ENCODE data around the gene ATP6V1E1. TPM values are rescaled to one million over a fixed set of nuclear protein-coding genes. Genes with fewer than 3 reads are reported as not detected.

The ATP6V1E1 gene
- total and polyA plus RNA-seq, 2 of the 13 experiments (the other 11 are each of a cell fraction or from before 2014, with no cell fraction given), result 69.3 to 90.9 TPM

- TF ChIP-seq CEBPB (IDR thresholded peaks at IDR 0.05; ENCODE audit: borderline replicate concordance, low read depth, low read length) (0 out of 2 replicates have a peak, but pooled peaks have one; percentile 8), ZMYM2 (CRISPR knock-in tag; IDR thresholded peaks at IDR 0.05) (no peak)
- H3K9me3 ChIP-seq (ENCODE audit: low read length), result no peaks in the 10 kb centered on the region
- no peak for ATAC-seq
- 96% methylated on average over 3 of the region's 3 CpGs for WGBS (ENCODE audit: low lambda C conversion rate)
- in situ Hi-C loops (cut with HindIII; ENCODE audit: extremely low pct_ligation_motif_present, low pct_unique_long_range_greater_than_20kb) (no loop called here), intact Hi-C loops (cut with micrococcal nuclease; ENCODE audit: unreplicated experiment) (no loop called here)
- no peak overlapping the region for H3K9ac ChIP-seq (ENCODE audit: insufficient read depth, low read depth, low read length)
- no peak for DNase-seq (ENCODE audit: low spot score)
- no peak for FAIRE-seq
- no peaks in the 10 kb centered on the region for H3K27me3 ChIP-seq (ENCODE audit: control insufficient read depth in 1 of 2, insufficient read depth in 2 of 2, low read length in 2 of 2)
- peaks cover 5 to 24% of the 10 kb centered on the region in 2 experiments; a peak in 4 of 5 replicates for H3K36me3 ChIP-seq (replicated peaks in 1 of 2; ENCODE audit: control insufficient read depth in 1 of 2, insufficient read depth in 2 of 2, low read length in 2 of 2)
- no TSS peak for BruUV-seq (replicated peaks)
- ChIA-PET POLR2A (no interaction called here), CTCF (ENCODE audit: low intra/inter-chr PET ratio, low total read pairs) (no interaction called here)
- H4K20me1 ChIP-seq (ENCODE audit: insufficient read depth, low read length), result no peaks in the 10 kb centered on the region
- H3K4me1 ChIP-seq (ENCODE audit: insufficient read depth, low read length), result no peaks in the 10 kb centered on the region
- H3K4me3 ChIP-seq (replicated peaks in 1 of 3; ENCODE audit: insufficient read depth in 1 of 3, low read depth in 2 of 3, low read length in 3 of 3), result no peak overlapping the region
- no peak overlapping the region for H3K4me2 ChIP-seq (ENCODE audit: low read depth, low read length)
- H2AFZ ChIP-seq (ENCODE audit: low read length), result no peak overlapping the region
- H3K27ac ChIP-seq (ENCODE audit: extremely low read length, insufficient read depth, low read length), result no peak overlapping the region
- no peaks in the 10 kb centered on the region for H3K79me2 ChIP-seq (ENCODE audit: insufficient read depth, low read length)
Observed at GRCh38 chr22:17655289-17655688, 26.7 kb upstream of the ATP6V1E1 start.

- in situ Hi-C loops (cut with HindIII; ENCODE audit: extremely low pct_ligation_motif_present, low pct_unique_long_range_greater_than_20kb) (no loop called here), intact Hi-C loops (cut with micrococcal nuclease; ENCODE audit: unreplicated experiment) (no loop called here)
- FAIRE-seq (no peak), ATAC-seq (no peak), DNase-seq (ENCODE audit: low spot score) (no peak)
- no peak overlapping the region for H3K4me2 ChIP-seq (ENCODE audit: low read depth, low read length)
- H3K36me3 ChIP-seq (replicated peaks in 1 of 2; ENCODE audit: control insufficient read depth in 1 of 2, insufficient read depth in 2 of 2, low read length in 2 of 2), result no peaks in the 10 kb centered on the region
- no peak overlapping the region for H2AFZ ChIP-seq (ENCODE audit: low read length)
- CTCF ChIA-PET (ENCODE audit: low intra/inter-chr PET ratio, low total read pairs), result no interaction called here
- H4K20me1 ChIP-seq (ENCODE audit: insufficient read depth, low read length), result no peaks in the 10 kb centered on the region
- H3K9ac ChIP-seq (ENCODE audit: insufficient read depth, low read depth, low read length), result no peak overlapping the region
- no peak overlapping the region for H3K27ac ChIP-seq (ENCODE audit: extremely low read length, insufficient read depth, low read length)
- no peak for TF ChIP-seq ZMYM3 (CRISPR knock-in tag; IDR thresholded peaks at IDR 0.05)
- no peak for TF ChIP-seq MEF2D (CRISPR knock-in tag; IDR thresholded peaks at IDR 0.05)
- no peak for TF ChIP-seq ZBTB38 (CRISPR knock-in tag; IDR thresholded peaks at IDR 0.05)
- no peaks in the 10 kb centered on the region for H3K79me2 ChIP-seq (ENCODE audit: insufficient read depth, low read length)
- 74% methylated on average over 1 of the region's 1 CpG for WGBS (ENCODE audit: low lambda C conversion rate)
- POLR2A ChIA-PET, result interaction anchor here (1.7 kb wide), 1 partner anchor 9 kb away, joined by 8 read pairs; the partner anchor contains the start of gene BCL2L13
- no peaks in the 10 kb centered on the region for H3K9me3 ChIP-seq (ENCODE audit: low read length)
- no peak overlapping the region for H3K4me3 ChIP-seq (replicated peaks in 1 of 3; ENCODE audit: insufficient read depth in 1 of 3, low read depth in 2 of 3, low read length in 3 of 3)
- BruUV-seq (replicated peaks), result no TSS peak
- no peaks in the 10 kb centered on the region for H3K4me1 ChIP-seq (ENCODE audit: insufficient read depth, low read length)
- H3K27me3 ChIP-seq (ENCODE audit: control insufficient read depth in 1 of 2, insufficient read depth in 2 of 2, low read length in 2 of 2), result no peaks in the 10 kb centered on the region
Observed at GRCh38 chr22:17648569-17648968, 20.0 kb upstream of the ATP6V1E1 start.

Measured in HepG2 (cell line).